ENCODE data around the gene FHL5.

DNA sequence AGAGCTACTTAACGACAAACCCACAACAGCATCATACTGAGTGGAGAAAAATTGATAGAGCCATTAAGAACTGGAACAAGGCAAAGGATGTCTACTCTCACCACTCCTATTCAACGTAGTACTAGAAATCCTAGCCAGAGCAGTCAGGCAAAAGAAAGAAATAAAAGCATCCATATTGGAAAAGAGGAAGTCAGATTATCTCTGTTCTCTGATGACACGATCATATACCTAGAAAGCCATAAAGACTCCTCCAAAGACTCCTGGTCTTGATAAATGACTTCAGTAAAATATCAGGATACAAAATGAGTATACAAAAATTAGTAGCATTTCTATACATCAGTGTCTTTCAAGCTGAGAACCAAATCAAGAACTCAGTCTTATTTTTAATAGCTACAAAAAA lies 17.0 kb upstream of the FHL5 start:
- TF ChIP-seq, protein P1, sequence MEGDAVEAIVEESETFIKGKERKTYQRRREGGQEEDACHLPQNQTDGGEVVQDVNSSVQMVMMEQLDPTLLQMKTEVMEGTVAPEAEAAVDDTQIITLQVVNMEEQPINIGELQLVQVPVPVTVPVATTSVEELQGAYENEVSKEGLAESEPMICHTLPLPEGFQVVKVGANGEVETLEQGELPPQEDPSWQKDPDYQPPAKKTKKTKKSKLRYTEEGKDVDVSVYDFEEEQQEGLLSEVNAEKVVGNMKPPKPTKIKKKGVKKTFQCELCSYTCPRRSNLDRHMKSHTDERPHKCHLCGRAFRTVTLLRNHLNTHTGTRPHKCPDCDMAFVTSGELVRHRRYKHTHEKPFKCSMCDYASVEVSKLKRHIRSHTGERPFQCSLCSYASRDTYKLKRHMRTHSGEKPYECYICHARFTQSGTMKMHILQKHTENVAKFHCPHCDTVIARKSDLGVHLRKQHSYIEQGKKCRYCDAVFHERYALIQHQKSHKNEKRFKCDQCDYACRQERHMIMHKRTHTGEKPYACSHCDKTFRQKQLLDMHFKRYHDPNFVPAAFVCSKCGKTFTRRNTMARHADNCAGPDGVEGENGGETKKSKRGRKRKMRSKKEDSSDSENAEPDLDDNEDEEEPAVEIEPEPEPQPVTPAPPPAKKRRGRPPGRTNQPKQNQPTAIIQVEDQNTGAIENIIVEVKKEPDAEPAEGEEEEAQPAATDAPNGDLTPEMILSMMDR (IDR thresholded peaks at IDR 0.05): no peak
- TF ChIP-seq POLR2A (IDR thresholded peaks at IDR 0.05): no peak

Measured in vagina (tissue), 2 donors.